NCI-H2196 (cell line): ENCODE measurements around the gene CADM1.

ENCODE experiments used
- DNase-seq: peaks from one replicate; lab custom pipeline; 2025; ENCODE audit not compliant: unreplicated experiment; lab: John Stamatoyannopoulos, UW

CADM1 gene

DNA sequence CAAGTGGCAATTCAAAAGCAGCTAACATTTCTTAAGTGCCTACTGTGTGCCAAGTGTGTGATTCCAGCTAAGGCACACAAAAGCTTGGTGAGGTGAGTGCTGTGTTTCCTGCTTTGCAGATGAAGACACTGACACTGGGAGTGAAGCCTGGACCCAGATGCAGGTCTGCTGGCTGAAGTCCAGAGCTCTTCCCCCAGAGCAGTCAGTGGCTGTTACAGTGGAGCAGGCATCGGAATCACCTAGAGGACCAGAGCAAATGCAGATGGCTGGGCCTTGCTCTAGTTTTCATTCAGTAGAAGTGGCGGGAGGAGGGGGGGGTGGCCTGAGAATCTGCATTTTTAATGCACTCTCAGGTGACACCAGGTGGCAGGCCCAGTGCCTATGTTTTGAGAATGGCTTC lies 342.3 kb downstream of the CADM1 start:
- no peak for DNase-seq

DNA sequence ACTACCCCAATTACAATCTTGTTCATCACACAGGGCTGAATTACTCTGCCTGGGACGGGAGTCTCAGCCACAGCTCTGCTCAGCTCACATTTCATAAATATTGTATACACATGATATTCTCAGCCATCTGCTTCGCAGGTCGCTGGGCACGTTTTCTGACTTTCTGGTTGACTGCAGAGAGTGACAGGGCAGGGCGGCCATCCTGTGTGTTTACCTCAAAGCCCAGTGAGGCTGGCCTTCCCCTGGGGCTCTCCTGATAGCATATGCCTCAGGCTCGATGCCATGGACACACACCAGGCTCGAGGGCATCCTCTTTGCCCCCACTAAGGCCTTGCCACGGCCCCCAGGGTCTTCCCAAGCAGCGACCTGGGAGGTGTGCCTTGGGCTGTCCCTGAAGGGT lies 345.0 kb downstream of the CADM1 start:
- no peak for DNase-seq

DNA sequence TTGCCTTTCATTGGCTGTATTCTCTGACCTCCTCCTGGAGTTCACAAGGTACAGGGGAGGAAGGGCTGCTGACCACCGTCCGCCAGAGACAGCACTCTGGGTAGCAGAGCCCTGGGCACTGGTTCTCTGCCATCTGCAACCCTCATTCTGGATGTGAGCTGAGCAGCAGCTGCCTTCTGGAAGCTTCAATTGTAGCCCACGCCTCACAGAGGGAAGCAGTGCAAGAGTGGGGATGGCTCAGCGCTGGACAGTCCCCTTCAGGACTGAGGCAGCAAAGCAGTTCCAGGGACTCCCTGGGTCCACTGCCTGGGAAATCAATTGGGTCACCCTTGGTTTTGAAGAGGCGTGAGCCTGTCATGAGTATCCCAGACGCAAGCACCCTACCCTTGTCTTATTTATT lies 346.2 kb downstream of the CADM1 start:
- no peak for DNase-seq

- DNase-seq, result no peak
Observed at GRCh38 chr11:115157247-115157646, 347.0 kb downstream of the CADM1 start.

- no peak for DNase-seq
Observed at GRCh38 chr11:115155978-115156377, 348.2 kb downstream of the CADM1 start.

- no peak for DNase-seq
Observed at GRCh38 chr11:115155320-115155719, 348.9 kb downstream of the CADM1 start.

DNA sequence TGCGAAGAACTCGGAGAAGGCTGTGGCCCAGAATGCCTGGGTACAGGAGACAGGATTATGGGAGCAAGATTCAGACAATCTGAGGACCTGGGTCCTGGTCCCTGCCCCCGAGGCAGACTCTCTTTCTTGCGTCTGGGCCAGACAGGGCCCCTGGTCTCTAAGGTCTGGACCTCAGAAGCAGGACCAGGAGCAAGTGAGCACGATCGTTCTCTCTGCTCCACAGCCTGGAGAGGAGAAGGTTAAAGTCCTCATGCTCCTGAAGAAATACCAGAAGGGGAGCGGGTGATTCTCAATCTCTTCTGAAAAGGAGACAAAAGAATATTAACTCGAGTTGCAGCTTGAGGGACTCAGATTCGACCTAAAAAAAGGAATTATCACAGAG lies 349.9 kb downstream of the CADM1 start:
- DNase-seq, result no peak

- DNase-seq, result no peak
Observed at GRCh38 chr11:115153731-115154354, 350.4 kb downstream of the CADM1 start.

GRCh38 chr11:115153135-115153534 lies 351.1 kb downstream of the CADM1 start:
- no peak for DNase-seq

GRCh38 chr11:115151010-115151409 lies 353.2 kb downstream of the CADM1 start:
- no peak for DNase-seq

DNA sequence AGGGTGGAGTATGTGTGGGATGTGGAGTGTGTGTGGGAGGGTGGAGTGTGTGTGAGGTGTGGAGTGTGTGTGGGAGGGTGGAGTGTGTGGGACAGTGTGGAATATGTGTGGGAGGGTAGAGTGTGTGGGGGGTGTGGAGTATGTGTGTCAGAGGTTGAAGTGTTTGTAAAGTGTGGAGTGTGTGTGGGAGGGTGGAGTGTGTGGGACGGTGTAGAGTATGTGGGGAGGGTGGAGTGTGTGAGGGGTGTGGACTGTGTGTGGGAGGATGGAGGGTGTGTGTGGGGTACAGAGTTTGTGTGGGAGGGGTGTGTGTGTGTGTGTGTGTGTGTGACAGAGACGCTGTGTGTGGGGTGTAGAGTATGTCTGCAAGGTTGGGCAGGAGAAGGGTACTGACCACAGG lies 355.5 kb downstream of the CADM1 start:
- DNase-seq, result no peak

- no peak for DNase-seq
Observed at GRCh38 chr11:115148101-115148500, 356.1 kb downstream of the CADM1 start.

DNA sequence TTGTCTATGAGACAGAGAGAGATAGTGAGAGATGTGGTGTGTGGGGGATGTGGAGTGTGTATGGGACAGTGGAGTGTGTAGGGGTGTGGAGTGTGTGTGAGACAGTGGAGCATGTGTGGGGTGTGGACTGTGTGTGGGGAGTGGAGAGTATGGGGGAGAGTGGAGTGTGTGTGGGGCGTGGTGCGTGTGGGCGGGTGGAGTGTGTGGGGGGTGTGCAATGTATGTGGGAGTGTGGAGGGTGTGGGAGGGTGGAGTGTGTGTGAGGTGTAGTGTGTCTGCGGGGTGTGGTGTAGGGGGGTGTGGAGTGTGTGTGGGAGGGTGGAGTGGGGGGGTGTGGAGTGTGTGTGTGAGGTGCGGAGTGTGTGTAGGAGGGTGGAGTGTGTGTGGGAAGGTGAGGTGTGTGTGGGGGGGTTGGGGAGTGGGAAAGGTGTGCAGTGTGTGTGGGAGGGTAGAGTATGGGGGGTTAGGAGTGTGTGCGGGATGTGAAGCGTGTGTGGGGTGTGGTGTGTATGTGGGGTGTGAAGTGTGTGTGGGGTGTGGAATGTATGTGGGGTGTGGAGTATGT lies 356.9 kb downstream of the CADM1 start:
- DNase-seq, result no peak

DNA sequence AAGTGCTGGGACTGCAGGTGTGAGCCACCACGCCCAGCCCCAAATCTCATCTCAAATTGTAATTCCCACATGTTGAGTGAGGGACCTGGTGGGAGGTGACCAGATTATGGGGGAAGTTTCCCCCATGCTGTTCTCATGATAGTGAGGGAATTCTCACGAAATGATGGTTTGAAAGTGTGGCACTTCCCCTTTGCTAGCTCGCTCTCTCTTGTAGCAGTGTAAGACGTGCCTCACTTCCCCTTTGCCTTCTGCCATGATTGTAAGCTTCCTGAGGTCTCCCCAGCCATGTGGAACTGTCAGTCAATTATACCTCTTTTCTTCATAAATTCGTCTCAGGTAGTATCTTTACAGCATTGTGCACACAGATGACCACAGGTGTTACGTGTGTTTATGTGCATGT lies 357.8 kb downstream of the CADM1 start:
- DNase-seq, result no peak

- no peak for DNase-seq
Observed at GRCh38 chr11:115145324-115145723, 358.9 kb downstream of the CADM1 start.

DNA sequence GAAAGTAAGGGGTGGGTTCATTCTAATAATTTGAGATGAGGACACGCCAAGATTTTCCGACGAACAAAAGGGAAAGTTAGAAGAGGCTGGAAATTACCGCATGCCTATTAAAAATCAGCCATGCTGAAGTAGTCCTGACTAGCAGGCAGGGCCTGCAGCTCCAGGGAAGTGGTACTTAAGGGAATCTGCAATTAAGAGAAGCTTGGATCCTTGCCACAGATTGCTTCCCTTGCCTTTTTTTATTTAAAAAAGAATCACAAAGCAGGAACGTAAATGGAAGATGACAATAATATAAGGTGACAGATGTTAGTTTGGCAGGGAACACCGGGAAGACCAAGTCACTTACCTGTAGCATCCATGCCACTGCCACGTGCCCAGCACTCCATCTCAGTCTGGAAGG lies 359.3 kb downstream of the CADM1 start:
- DNase-seq, result no peak

GRCh38 chr11:115144014-115144413 lies 360.2 kb downstream of the CADM1 start:
- no peak for DNase-seq

DNA sequence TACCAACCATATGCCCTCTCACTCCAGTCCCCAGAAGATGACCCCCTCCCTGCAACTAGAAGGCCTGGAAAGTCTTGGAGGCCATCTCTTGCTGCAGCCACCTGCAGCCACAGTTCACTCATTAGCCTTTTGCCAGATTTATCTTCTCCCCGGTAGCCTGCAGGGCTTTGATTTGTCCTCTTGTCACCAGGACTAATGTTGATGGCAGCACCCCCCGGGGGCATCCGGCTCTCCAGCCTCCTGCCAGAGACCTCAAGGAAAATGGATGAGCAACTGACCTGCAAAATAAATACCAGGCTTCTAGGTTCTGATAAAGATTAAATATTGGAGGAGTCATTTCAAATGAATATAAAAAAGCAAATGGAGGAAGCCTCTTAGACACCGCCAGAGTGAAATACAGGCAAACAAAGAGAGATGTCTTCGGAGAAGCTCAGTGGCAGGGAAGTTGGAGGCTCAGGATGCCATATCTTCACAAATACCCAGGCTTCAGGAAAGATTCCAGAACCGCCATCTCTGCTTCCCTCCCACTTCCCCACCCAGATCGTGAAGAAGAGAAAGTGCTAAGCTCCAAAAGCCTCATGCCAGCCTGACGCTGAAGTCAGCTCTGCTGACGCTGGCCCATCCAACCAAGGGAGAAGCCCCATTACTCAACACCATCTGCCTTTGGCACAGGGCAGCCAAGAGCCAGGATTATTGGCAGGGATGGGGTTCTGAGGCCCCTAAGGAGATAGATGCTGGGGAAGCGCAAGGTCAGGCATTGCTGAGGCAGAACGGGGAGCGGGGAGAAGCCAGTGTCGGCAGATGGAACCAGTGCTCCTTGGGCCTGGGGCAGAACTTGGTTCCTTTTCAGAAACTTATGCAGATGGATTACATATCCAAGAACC lies 362.7 kb downstream of the CADM1 start:
- DNase-seq, result no peak

GRCh38 chr11:115135936-115136335 lies 368.3 kb downstream of the CADM1 start:
- DNase-seq, result no peak

- no peak for DNase-seq
Observed at GRCh38 chr11:115134926-115135325, 369.3 kb downstream of the CADM1 start.

- no peak for DNase-seq
Observed at GRCh38 chr11:115133475-115134209, 370.6 kb downstream of the CADM1 start.
